Activated CD4-positive, CD25-positive, alpha-beta regulatory T cell (primary cell): ENCODE data around the gene ATP8A2.

Experiments used
- DNase-seq, 4 experiments: peaks; one replicate each; lab custom pipeline; 2025; lab: John Stamatoyannopoulos, UW

Gene ATP8A2

DNA sequence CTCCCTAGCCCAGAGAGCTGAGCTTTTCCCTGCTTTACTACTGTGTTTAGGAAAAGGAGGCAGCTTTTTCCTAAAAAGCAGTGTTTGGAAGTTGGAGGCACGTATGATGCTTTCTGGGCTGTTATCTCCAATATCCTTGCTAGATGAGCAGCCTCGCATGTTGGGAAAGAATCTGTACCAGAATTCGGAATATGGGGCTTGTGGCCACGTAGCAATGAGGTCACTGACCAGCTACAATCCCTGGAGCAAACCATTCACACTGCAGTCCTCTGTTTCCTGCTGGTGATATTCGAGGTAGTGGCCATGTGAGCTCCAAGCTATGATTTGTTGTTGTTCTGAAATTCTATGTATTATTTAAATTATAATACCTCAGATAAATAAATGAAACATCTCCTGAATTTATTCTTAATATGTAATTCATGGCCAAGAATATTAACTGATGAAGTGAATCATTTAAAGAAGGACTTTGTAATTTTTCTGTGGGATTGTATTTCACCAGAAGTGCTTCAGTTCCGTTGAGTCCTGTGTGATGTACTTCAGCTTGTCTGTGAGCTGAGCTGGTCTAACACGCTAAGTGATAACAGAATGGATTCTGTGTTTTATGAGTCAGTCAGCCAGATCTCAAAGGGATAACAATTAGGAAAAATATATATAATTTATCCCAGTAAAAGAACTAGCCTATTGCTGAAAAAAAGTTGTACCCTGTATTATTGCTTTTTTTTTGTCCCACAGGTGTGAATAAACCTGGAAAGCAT lies 360.5 kb downstream of the ATP8A2 start:
- DNase-seq, result no peak

DNA sequence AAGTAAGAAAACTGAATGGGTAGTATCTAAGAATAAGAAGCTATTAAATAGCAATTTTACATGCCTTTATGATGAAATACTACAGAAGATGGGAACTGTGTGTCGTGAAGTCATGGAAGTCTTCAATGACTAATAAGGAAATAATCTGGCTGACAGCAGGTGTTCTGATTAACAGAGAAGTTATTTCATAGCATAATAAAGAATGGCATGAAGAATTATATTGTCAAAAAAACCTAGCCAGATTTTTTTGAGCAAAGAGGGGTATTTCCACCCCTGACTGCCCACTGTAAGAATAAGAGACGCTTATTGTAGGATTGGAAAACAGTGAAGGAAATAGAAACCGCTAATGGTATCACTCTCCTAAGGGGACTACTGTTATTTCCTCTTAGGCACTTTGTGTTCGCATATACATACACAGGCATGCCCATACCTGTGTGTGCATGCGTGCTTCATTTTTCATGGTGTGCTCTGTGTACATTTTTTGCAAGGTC lies 361.3 kb downstream of the ATP8A2 start:
- DNase-seq, result no peak

DNA sequence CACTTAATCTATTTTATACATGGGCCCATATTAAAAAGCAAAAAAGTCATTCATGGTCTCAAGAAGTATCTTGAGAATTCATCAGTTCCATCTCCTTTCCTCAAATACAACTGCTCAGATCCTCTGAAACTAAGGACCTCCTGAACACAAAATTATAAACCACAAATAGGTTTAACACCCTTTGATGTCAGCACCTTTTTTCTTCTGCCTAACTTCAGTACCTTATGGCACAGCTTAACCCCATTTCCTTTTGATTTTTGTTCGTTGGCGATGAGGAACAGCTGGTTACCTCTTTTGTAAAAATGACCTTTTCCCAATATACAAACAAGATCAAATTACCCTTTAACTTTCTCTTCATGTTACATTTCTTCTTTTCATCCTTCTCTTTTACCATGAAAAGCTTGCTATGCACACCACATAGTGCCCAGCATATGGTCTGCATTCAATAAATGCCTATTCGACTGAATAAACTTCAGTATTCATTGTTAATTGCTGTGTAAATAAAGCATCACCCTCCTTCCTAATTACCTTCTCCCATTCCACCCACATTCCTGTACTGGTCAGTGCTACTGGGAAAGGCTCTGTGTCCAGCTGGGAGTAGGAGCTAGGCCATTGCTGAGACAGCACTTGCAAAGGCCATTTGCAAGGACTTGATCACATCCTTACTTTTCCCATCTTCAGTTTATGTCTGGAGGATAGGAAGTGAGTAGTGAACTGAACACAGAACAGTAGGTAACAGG lies 362.1 kb downstream of the ATP8A2 start:
- no peak for DNase-seq

DNA sequence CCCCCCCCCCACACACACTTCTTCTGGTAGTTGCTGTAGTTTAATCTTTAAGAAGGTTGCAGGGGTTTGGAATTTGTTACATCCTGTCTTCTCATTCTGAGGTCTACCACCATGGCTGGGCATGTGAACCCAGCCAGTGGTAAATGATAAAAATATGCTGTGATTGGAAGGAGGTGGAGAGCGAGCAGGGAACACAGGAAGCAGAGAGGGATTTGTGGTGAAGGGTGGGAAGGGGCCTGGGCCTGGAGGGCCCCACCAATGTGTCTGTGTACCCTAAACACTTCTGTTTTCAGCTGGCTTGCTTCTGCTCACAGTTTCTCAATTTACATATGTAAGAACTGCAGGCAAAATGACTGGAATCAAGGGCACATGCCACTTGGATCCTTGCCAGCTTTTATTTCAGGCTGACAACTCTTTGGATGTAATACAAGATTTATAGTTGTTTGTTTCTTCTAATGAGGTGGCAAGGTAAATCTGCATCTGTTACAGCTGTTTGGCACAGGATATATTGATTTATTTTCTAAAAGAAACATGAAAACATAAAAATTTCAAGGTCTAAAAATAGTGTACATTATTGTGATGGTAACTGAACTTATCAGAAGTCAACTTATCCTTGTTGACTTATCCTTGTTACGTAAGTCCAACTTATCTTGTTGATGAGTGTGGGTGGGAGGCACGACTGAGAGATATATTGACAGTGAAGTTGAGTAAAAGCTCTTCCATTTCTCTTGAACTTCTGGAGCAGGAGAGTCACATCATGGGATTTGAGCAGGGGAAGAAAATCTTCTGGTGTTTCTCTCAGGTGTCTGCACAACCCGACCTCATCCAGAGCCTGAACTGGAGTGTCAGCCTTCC lies 366.8 kb downstream of the ATP8A2 start:
- DNase-seq, result no peak

DNA sequence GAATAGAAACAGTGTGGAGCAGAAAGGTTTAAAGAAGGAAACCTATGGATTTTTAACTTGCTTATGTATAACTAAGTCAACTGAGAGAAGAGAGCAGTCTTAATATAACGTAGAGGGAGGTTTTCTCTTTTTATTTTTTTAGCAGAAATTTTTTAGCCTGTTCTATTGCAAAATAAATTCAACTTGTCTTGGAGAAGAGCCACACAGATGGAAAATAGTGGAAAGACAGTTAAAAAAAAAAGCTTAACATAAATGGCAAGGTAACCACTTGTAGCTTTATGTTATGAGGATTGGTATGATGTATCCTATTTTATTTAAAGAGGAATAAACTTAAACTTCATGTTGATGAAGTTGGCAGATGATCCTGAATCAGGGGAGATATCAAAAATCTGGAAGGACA lies 367.6 kb downstream of the ATP8A2 start:
- no peak for DNase-seq

DNA sequence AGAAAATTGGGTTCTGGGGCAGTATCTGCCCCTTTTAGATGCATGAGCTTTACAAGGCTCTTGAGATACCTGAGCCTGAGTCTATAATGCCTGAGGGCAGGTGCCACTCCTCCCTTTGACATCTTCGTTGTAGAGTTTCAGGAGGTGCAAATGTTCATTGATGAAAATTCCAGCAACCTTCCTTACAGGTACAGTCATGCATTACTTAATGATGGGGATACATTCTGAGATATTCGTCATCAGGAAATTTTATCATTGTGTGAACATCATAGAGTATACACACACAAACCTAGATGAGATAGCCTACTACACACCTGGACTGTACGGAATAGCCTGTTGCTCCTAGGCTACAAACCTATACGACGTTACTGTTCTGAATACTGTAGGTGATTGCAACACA lies 370.0 kb downstream of the ATP8A2 start:
- DNase-seq, result no peak

DNA sequence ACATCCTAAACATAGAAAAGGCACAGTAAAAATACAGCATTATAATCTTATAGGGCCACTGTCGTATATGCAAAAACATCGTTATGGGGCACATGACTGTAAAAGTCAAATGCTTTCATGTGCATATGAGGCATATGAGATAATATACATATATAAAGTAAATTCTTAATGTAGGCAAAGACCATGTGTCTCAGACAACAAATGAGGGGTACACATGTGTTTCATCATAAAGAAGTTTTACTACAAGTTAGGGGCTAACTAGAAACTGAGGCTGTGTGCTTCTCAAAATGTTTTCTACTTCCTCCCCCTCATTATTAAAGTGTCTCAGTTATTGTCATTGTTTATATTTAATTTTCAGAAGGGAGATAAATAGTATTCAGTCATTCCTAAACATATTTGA lies 370.4 kb downstream of the ATP8A2 start:
- DNase-seq, result no peak

DNA sequence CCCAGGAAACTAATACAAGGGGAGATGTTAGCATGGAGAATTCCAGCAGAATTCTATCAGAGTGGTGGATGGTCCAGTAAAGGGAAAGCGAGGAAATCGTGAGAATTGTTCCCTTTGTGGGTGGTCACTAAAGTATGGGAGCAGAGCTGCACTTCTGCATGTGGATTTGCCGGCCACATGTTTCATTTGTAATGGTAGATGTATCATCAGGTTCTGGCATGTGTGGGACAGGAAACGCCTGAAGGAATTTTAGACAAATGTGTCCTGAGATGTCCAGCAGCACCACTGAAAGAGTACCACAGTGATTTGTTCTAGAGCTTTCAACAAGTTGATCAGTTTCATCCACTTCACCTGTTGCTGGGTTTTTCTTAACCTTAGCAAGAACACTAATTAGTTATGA lies 371.6 kb downstream of the ATP8A2 start:
- DNase-seq, result no peak

DNA sequence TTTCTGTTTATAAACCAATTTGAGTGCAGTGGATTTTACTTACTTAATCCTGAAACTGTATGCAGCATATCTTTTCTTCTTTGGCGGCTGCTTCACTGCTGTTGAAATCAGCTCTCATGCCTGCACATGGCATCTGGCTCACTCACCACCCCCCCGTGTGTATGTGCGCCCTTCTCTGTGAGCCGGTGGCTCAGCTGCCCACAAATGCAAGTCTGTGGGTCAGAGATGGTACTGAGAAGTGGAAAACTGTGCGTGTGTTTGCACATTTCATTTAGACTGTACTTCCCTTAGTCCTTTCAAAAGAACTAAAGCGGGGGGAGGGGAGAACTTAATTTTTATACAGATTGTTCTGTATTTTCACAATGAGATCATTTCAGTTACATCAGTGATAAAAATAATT lies 372.4 kb downstream of the ATP8A2 start:
- DNase-seq, result no peak

DNA sequence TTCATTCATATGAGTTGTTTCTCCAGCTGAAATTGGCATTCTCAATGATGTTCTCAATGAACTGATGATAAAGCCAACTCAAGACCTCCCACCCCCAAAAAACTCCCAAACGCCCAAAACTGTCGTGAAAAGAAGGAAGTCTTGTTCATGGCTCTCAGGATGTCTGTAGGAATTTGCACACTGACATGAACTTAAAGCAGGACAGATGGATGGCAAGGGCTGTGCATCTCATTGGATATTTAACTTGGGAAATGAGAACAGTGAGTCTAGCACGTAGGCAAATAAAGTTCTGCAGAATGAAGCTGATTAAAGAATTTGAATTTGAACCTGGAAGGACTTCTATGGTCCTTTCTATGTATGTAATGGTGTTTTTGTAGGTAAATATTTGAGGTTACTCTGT lies 374.4 kb downstream of the ATP8A2 start:
- DNase-seq, result no peak

DNA sequence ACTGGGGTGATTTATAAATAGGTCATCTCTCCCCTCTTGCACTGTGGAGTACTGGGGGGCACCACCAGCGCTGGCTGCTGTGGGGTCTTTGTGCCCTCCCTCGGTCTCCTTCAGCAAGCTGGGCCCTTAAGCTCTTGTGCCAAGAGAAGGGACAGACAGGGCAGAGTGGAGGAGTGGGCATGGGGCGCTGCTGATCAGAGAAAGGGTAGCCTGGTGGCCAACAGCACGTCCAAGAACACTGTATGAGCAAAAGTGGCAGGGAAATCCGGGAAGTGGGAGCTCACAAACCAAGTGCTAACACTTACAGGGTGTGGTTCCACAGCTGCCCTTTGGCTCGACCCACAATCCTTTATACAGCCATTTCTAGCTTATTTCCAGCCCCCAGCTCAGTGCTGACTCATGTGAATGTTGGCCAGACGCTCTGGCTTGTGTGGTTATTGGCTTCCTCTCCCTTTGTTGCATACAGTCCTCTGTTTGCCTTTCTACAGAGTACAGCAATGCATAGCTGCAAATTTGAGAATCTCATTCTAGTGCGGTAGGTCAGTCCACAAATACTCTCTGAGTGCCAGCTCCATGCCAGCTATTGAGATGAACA lies 381.3 kb downstream of the ATP8A2 start:
- DNase-seq, result no peak

DNA sequence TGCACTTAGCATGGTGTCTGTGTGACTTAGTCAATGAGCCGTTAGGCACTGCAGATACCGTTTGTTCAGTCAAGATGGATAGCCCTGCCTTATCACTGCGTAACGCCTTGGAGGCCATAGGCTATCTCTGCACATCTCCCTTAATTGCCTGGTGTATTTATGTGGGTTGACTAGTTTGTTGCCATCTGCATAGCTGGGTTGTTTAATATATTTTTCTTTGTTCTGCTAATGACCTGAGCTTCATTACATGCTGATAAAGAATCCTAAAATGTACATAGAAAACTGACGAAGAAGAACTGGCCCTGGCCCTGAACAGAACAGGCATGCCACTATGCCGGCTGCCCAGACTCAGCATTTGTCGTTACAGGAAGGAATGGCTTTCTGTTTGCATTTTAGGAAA lies 382.2 kb downstream of the ATP8A2 start:
- no peak for DNase-seq

DNA sequence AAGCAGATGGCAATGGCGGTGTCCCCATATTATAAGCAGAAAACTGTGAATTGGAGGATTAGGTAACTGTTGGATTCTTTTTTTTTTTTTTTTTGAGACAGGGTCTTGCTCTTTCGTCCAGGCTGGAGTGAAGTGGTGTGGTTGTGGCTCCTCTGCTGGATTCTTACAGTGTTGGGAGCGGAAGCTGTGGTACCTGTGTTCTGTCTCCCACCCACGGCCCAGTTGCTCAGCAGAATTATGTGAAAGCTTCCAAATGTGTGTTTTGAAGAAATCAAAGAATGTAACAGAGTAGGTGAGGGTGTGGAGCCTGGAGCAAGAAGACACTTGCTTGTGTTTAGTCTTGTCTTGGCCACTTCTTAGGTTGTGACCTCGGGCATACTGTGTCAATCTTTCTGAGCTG lies 384.5 kb downstream of the ATP8A2 start:
- DNase-seq, result no peak

DNA sequence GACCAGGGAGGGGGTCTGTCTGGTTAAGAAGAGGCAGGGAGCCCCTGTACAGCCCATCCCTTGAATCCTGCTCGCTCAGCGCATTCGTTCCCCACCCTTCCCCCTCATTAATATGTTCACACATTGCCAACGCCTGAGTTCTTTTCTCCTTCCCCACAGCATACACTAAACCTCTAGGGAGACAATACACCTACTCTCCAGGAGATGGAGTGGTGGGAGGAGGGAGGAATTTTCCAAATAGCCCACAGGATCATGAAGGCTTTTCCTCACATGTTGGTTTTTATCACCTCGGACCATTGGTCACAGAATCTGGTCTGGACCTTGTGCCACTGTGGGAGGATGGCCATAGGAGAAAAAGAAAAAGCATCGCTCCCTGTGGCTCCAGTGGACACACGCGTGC lies 385.1 kb downstream of the ATP8A2 start:
- DNase-seq, result no peak

DNA sequence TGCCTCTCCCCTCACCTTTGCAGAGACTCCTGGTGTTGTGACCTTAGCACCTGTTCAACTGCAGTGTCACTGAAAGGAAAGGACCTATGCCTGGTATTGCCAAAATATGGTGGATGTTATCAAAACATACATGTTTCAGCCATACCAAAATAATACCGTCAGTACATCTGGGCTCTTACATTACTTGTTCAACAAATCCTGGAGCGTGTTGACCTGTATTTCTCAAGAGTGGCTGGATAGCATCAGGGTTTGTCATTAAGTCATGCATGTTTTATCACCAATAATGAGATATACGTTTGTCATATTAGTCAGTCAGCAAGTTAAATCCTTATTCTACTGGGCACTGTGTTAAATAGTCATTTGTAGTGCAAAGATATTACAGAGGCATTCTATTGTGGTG lies 389.3 kb downstream of the ATP8A2 start:
- no peak for DNase-seq

DNA sequence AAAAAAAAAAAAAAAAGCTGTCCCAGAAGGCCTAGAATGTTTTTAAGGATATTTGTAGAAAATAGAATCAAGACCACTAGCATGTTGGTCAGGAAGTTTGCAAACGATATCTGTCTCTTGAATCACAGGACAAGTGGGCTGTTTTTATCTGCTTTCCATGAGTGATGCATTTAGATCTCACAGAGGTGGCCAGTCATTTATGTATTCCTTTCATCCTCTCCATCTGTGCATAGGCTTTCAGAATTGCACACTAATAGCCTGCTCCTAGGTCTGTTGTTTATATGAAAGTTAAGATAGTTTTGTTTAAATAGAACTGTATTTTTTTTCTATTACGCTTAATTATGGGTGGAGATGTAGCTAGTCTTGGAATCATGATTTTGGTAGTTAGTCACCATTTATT lies 390.5 kb downstream of the ATP8A2 start:
- no peak for DNase-seq

DNA sequence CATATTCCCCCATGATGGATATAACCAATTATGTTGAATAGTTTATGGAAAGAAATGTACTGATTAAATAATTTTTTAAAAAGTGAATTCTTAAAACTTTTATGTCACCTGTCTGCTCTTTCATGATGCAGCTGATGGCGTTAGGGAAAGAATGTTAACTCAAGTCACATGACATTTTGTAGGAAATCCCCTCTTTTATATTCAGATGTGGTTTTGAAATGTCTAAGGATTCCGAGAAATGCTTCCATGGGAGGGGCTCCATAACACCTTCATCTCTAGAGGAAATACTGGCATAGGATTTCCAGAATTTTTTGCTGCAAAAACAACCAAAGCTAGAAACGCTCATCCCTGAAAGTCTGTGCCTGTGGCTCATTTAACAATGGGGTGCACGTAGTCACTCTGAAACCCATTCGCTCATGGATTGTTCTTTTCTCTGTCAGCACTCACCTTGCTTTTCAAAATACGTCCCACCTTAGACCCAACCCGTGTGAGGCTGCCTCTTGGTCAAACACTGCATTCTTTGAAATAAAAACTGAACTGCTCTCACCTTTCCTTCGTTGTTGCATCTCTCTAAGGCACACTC lies 391.1 kb downstream of the ATP8A2 start:
- no peak for DNase-seq

DNA sequence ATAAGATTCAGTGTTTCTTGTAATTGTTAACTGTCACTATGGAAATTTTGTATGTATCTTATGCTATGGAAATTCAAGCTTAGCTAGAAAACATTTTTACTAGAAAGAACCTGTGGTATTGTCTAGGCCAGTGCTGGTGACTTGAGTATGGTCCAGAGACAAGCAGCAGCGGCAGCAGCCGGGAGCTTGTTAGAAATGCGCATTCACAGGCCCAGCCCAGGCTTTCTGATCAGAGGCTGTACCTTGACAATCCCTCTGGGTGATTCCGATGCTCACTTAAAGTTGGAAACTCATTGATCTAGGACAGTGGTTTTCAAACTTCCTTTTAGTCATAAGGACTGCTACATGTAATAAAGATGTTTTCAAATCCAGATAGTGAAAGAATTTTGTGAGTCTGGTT lies 392.6 kb downstream of the ATP8A2 start:
- no peak for DNase-seq

DNA sequence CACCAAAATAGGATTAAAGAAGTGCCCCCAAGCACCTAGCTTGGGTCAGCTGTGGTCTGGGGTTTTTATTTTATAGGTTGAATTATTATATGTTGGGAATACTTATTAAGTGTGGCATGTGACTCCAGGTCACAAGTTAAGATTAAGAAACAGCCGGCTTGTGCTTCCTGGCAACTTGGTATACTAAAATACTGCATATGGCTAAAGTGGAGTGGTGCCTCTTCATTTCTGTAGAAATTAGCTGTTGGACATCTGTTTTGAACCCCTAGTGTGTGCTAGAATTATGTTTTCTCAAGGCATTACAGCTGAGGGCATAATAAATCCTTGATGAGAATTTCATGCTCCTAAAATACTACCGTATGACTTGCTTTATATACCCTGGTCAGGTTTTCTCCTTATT lies 393.5 kb downstream of the ATP8A2 start:
- no peak for DNase-seq

DNA sequence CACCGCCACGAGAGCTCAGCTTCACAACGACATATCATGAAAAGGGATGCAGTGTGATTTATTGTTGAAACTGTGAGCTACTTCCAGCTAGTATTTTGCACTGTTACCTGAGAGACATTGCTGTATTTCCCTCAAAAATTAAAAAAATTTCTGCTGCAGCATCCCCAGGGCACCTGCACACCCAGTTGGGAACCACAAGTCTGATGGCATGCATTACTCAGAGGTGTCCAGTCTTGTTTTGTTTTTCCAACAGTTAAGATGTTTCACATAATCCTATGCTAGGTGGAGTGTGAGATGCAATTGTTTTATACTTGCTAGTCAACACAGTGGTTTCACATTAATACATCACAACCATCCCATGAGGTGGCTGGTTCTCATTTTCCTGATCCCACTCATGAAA lies 394.8 kb downstream of the ATP8A2 start:
- no peak for DNase-seq

DNA sequence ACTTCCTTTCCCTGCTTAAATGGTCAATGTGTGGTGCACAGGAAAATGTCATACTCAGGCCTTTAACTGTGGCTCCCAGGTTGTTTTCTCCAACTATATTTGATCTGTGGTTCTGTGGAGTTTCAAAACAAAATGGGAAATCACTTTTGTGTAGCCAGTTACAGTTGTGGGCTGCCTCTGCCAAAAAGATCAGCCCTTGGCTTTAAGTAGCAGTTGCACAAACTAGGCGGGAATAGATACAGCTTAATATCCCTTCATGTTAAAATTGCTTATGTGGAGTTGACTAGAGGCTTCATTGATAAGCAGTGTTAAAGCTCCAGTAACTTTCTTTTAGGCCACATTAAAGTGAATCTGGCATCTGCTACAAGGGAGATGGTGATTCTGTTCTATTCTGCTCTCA lies 395.2 kb downstream of the ATP8A2 start:
- DNase-seq, result no peak

DNA sequence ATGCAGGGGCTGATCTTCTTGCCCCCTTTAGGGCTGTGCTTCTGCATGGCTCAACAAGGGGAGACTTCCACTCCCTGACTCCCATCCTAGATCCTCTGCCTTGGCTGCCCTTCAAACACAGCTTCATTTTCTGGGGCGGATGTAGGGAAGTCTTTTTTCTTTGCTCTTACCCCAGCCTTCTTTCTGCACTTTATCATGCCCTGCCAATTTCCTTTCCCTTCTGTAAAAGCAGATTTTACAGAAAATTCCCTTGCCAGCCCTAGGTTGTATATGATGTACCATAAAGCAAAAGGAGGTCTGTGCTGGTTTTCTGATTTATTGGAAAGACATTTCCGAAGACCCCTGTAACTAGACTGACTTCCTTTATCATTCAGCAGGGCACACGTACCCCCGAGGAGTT lies 396.6 kb downstream of the ATP8A2 start:
- DNase-seq, result no peak
